K562 (cell line): ENCODE measurements around the gene SHE. TPM values are rescaled to one million over a fixed set of nuclear protein-coding genes. Genes with fewer than 3 reads are reported as not detected.

Source experiments
- ATAC-seq: fragments of 200-7000 bp; cut with Tn5 transposase; 3 replicates; pipeline ENCODE4 v1.9.1; 2020; ENCODE audit warnings: moderate library complexity
- BruUV-seq: library from RNA; stranded (reverse); fragments of 400-500 nt; replicated peaks from 2 replicates; lab custom pipeline; 2021; lab: Mats Ljungman, UMichigan
- CTCF ChIA-PET: fragments of 300-600 bp; formaldehyde crosslinking; extraction: SDS; loops from one replicate; lab custom pipeline; 2021; ENCODE audit warnings: low intra/inter-chr PET ratio; lab: Yijun Ruan, JAX
- POLR2A ChIA-PET: fragments of 300-600, 350-650 bp; sonication (Branson Sonifier 250); formaldehyde crosslinking; extraction: SDS; loops from one replicate; lab custom pipeline; 2021; ENCODE audit warnings: antibody characterized with exemption, inconsistent platforms; lab: Yijun Ruan, JAX
- DNase-seq, 4 experiments: peaks; one replicate each; pipeline versions ENCODE4 v3.0.0 to v3.0.0-alpha.2; 2011 to 2018; ENCODE audit warnings: low spot score in 3 of 4, mixed read lengths in 3 of 4; ENCODE audit errors: extremely low read depth in 1 of 4
- FAIRE-seq: peaks from 2 replicates; lab custom pipeline; 2011; peaks lifted over from hg19 to GRCh38; lab: Jason Lieb, UNC
- H2AFZ ChIP-seq: 2 replicates; pipeline ENCODE4 v1.6.0; 2011; ENCODE audit warnings: low read depth, low read length, control low read depth, inconsistent platforms
- H3K27ac ChIP-seq: fragments of 200-600 bp; 3 replicates; pipeline ENCODE4 v1.8.0; 2011; ENCODE audit warnings: low read depth, mild to moderate bottlenecking, control low read depth, inconsistent platforms, low read length, moderate library complexity, mixed read lengths; ENCODE audit errors: extremely low read depth
- H3K27me3 ChIP-seq, 2 experiments: fragments of 300-600 bp in 1 of 2; 2 replicates in 1 of 2; 3 replicates in 1 of 2; pipeline versions ENCODE4 v1.6.0 to v1.8.0; 2011; ENCODE audit warnings: inconsistent platforms in 2 of 2, low read length in 2 of 2, mild to moderate bottlenecking in 1 of 2, mixed read lengths in 1 of 2, moderate library complexity in 1 of 2; ENCODE audit not compliant: control insufficient read depth in 2 of 2, insufficient read depth in 2 of 2
- H3K36me3 ChIP-seq: fragments of 300-600 bp; 3 replicates; pipeline ENCODE4 v1.8.0; 2011; ENCODE audit warnings: mild to moderate bottlenecking, low read length, inconsistent platforms; ENCODE audit not compliant: control insufficient read depth, insufficient read depth
- H3K4me1 ChIP-seq, 2 experiments: fragments of 200-600 bp in 1 of 2; replicated peaks in 1 of 2; 2 replicates in 1 of 2; 3 replicates in 1 of 2; pipeline versions ENCODE4 v1.5.1 to v1.8.0; 2011; ENCODE audit warnings: inconsistent platforms in 2 of 2, low read length in 2 of 2, mild to moderate bottlenecking in 1 of 2, mixed read lengths in 1 of 2, moderate library complexity in 1 of 2; ENCODE audit not compliant: control insufficient read depth in 2 of 2, insufficient read depth in 2 of 2
- H3K4me2 ChIP-seq: 2 replicates; pipeline ENCODE4 v1.6.1; 2011; ENCODE audit warnings: low read length, control low read depth, inconsistent platforms, mixed read lengths; ENCODE audit not compliant: insufficient read depth
- H3K4me3 ChIP-seq: fragments of 200-600 bp; sonication (generic), shearing (Covaris generic); 2 replicates; pipeline ENCODE4 v1.5.1; 2016; ENCODE audit warnings: control low read depth, inconsistent platforms
- H3K79me2 ChIP-seq: fragments of 200-600 bp; 3 replicates; pipeline ENCODE4 v1.8.0; 2011; ENCODE audit warnings: low read length, inconsistent platforms; ENCODE audit not compliant: control insufficient read depth, insufficient read depth
- H3K9ac ChIP-seq, 2 experiments: 2 replicates each; pipeline versions ENCODE4 v1.6.0 to v1.6.1; 2011; ENCODE audit warnings: low read depth in 2 of 2, low read length in 2 of 2, control low read depth in 1 of 2, inconsistent platforms in 1 of 2, mild to moderate bottlenecking in 1 of 2, mixed read lengths in 1 of 2; ENCODE audit not compliant: insufficient read depth in 1 of 2
- H3K9me1 ChIP-seq: one replicate; pipeline ENCODE4 v1.6.0; 2011; ENCODE audit warnings: inconsistent platforms, mild to moderate bottlenecking, low read length, moderate library complexity; ENCODE audit not compliant: control insufficient read depth, insufficient read depth
- H3K9me3 ChIP-seq: replicated peaks from 2 replicates; pipeline ENCODE4 v1.5.1; 2011; ENCODE audit warnings: low read depth, low read length, inconsistent platforms; ENCODE audit not compliant: control insufficient read depth, insufficient read depth
- H4K20me1 ChIP-seq: replicated peaks from 2 replicates; pipeline ENCODE4 v1.6.1; 2011; ENCODE audit warnings: low read length, inconsistent platforms, mixed read lengths; ENCODE audit not compliant: control insufficient read depth, insufficient read depth
- CTBP1 ChIP-seq: fragments of 450-650 bp; IDR thresholded peaks from 2 replicates; pipeline ENCODE4 v1.6.1; 2016; ENCODE audit warnings: borderline replicate concordance
- DLX4 ChIP-seq: fragments of 250-450 bp; sonication (Bioruptor Pico); IDR thresholded peaks from 2 replicates; pipeline ENCODE4 v1.6.1; 2021; ENCODE audit warnings: mild to moderate bottlenecking
- KAT2B ChIP-seq: IDR thresholded peaks from one replicate; pipeline ENCODE4 v1.6.1; 2012; ENCODE audit warnings: low read depth, mild to moderate bottlenecking, control low read depth, inconsistent platforms, low read length, moderate library complexity
- MAX ChIP-seq: sonication (generic); formaldehyde crosslinking; IDR thresholded peaks from 2 replicates; pipeline ENCODE4 v1.9.0; 2022; ENCODE audit warnings: mild to moderate bottlenecking, missing genetic modification reagents
- PBX2 ChIP-seq, 2 experiments: IDR thresholded peaks in 1 of 2; conservative IDR thresholded peaks in 1 of 2; 2 replicates each; pipeline ENCODE4 v1.6.1; 2016; ENCODE audit warnings: low read depth in 2 of 2, mild to moderate bottlenecking in 1 of 2, missing compliant biosample characterization in 1 of 2, missing genetic modification characterization in 1 of 2, moderate library complexity in 1 of 2
- POLR2H ChIP-seq: IDR thresholded peaks from 2 replicates; pipeline ENCODE4 v1.6.1; 2016; ENCODE audit warnings: missing genetic modification characterization, low read depth, mild to moderate bottlenecking, control low read depth, missing compliant biosample characterization, moderate library complexity
- ZNF146 ChIP-seq: IDR thresholded peaks from one replicate; pipeline ENCODE4 v1.6.1; 2018; ENCODE audit warnings: missing compliant biosample characterization; ENCODE audit not compliant: unreplicated experiment
- ZNF232 ChIP-seq: sonication (generic); formaldehyde crosslinking; IDR thresholded peaks from 2 replicates; pipeline ENCODE4 v1.8.0; 2022; ENCODE audit warnings: mild to moderate bottlenecking, missing genetic modification reagents
- ZNF717 ChIP-seq: fragments of 250-450 bp; sonication (Bioruptor Pico); IDR thresholded peaks from 2 replicates; pipeline ENCODE4 v1.5.0; 2021
- WGBS: fragments of 100-300 bp; shearing (Covaris generic); methylation state at CpG from one replicate; pipeline ENCODE4 v1.1.6; 2016; ENCODE audit warnings: low coverage, mixed read lengths; ENCODE audit not compliant: insufficient coverage; ENCODE audit errors: missing lambda C conversion rate; 5-methylcytosine and 5-hydroxymethylcytosine counted together
- in situ Hi-C: fragments of 300-500 bp; cut with MboI; formaldehyde crosslinking; loops from 4 replicates; pipeline ENCODE4 v1.15.0; 2018; ENCODE audit warnings: inconsistent platforms, mixed read lengths
- intact Hi-C: fragments of 100-400 bp; cut with micrococcal nuclease; formaldehyde crosslinking; loops from 2 replicates; pipeline ENCODE4 v1.14.2; 2022
- polyA plus RNA-seq, 8 experiments: library from polyadenylated mRNA; depleted of rRNA in 4 of 8; stranded (reverse) in 5 of 8; unstranded in 3 of 8; fragments of >200 nt; fragmentation: Nextera tagmentation in 2 of 8; fragmentation: Illumina TruSeq in 1 of 8; extraction: Ambion mirVana in 2 of 8; extraction: Trizol in 1 of 8; gene quantifications; 2 replicates each; pipeline versions ENCODE4 v1.2.1 to v1.2.3, GENCODE V29; 2011 to 2014; ENCODE audit warnings: inconsistent platforms in 1 of 8, missing spikeins in 1 of 8
- total RNA-seq, 7 experiments: library from RNA; depleted of rRNA in 6 of 7; stranded (reverse); fragments of >200 nt in 6 of 7; fragmentation: Illumina TruSeq in 2 of 7; extraction: Trizol in 2 of 7; gene quantifications; 2 replicates each; pipeline versions ENCODE4 v1.2.1 to v1.2.3, GENCODE V29; 2011 to 2021; ENCODE audit warnings: low replicate concordance in 1 of 7

The SHE gene
- total and polyA plus RNA-seq, 9 of the 15 experiments (the other 6 are each of a cell fraction or from before 2014, with no cell fraction given) = 0.01 to 0.05 TPM; not detected in 7

GRCh38 chr1:154440036-154440804 is 62.0 kb downstream of the SHE start:
- DNase-seq = no peak
- Histone ChIP-seq H3K36me3 (no peaks in the 10 kb centered on the region), H3K9me1 (no peaks in the 10 kb centered on the region), H3K4me3 (no peak overlapping the region), H3K27ac (no peak overlapping the region), H3K4me1 (peaks cover 7 to 9% of the 10 kb centered on the region in 2 experiments; a peak in 4 of 5 replicates), H3K4me2 (no peak overlapping the region), H3K9me3 (no peaks in the 10 kb centered on the region), H4K20me1 (0 out of 2 replicates have a peak, but pooled peaks cover 3% of the 10 kb centered on the region), H2AFZ (no peak overlapping the region), H3K27me3 (peaks cover 16 to 32% of the 10 kb centered on the region in 2 experiments), H3K79me2 (no peaks in the 10 kb centered on the region), H3K9ac (no peak overlapping the region)
- ChIA-PET CTCF (no interaction called here), POLR2A (no interaction called here)
- no peak for TF ChIP-seq PBX2 (CRISPR knock-in tag; IDR thresholded peaks at IDR 0.05; ENCODE audit: low read depth)
- TF ChIP-seq PBX2 (tag; conservative IDR thresholded peaks at IDR 0.05; ENCODE audit: low read depth) = 0 out of 2 replicates have a peak, but pooled peaks have one; percentile 10
- TF ChIP-seq KAT2B = no peak
- TF ChIP-seq CTBP1 = no peak
- TF ChIP-seq ZNF146 (CRISPR knock-in tag) = peak; percentile 29
- no peak for TF ChIP-seq DLX4
- TF ChIP-seq POLR2H (tag) = no peak
- no peak for TF ChIP-seq MAX (CRISPR knock-in tag)
- no peak for TF ChIP-seq ZNF717 (CRISPR knock-in tag)
- no peak for TF ChIP-seq ZNF232
- intact Hi-C loops = no loop called here
- no TSS peak for BruUV-seq
- no peak for FAIRE-seq
- 3% methylated on average over 6 of the region's 6 CpGs for WGBS
- in situ Hi-C loops = no loop called here
- ATAC-seq = no peak
